WTC11 (cell line): ENCODE measurements around the gene MYMK. TPM values are rescaled to one million over a fixed set of nuclear protein-coding genes. Genes with fewer than 3 reads are reported as not detected.

Experiments
- ATAC-seq: fragments of 200-7000 bp; cut with Tn5 transposase; 2 replicates; pipeline ENCODE4 v1.10.0; 2021; ENCODE audit warnings: mild to moderate bottlenecking, moderate library complexity
- CTCF ChIA-PET: fragments of 300-600 bp; sonication (Branson Sonifier 250); formaldehyde crosslinking; loops from one replicate; lab custom pipeline; 2021; ENCODE audit warnings: antibody characterized with exemption; lab: Charles Lee
- POLR2A ChIA-PET: fragments of 350-600 bp; sonication (Branson Sonifier 250); formaldehyde crosslinking; loops from one replicate; lab custom pipeline; 2021; ENCODE audit warnings: antibody characterized with exemption; lab: Charles Lee
- DNase-seq: peaks from one replicate; pipeline ENCODE4 v3.0.0; 2021; ENCODE audit warnings: low spot score
- H3K27ac Mint-ChIP-seq: 2 replicates; pipeline ENCODE4 v1.8.0; 2021; ENCODE audit warnings: mixed read lengths
- H3K27me3 Mint-ChIP-seq: 2 replicates; pipeline ENCODE4 v1.8.0; 2021; ENCODE audit warnings: low read depth, mild to moderate bottlenecking, moderate library complexity, mixed read lengths
- H3K36me3 Mint-ChIP-seq: 2 replicates; pipeline ENCODE4 v1.8.0; 2021; ENCODE audit warnings: mixed read lengths
- H3K4me1 Mint-ChIP-seq: 2 replicates; pipeline ENCODE4 v1.8.0; 2022; ENCODE audit warnings: mixed read lengths
- H3K4me3 Mint-ChIP-seq: 2 replicates; pipeline ENCODE4 v1.8.0; 2021; ENCODE audit warnings: mild to moderate bottlenecking, moderate library complexity, mixed read lengths
- H3K9me3 Mint-ChIP-seq: 2 replicates; pipeline ENCODE4 v1.8.0; 2021; ENCODE audit warnings: mixed read lengths
- CBFB ChIP-seq: sonication (generic); formaldehyde crosslinking; IDR thresholded peaks from 2 replicates; pipeline ENCODE4 v1.8.1; 2022; ENCODE audit warnings: mild to moderate bottlenecking, low read depth, missing genetic modification reagents
- CREM ChIP-seq: sonication (generic); formaldehyde crosslinking; IDR thresholded peaks from 2 replicates; pipeline ENCODE4 v1.8.1; 2022; ENCODE audit warnings: mild to moderate bottlenecking, missing genetic modification reagents, moderate library complexity
- ETV6 ChIP-seq: sonication (generic); formaldehyde crosslinking; IDR thresholded peaks from 2 replicates; pipeline ENCODE4 v1.8.1; 2022; ENCODE audit warnings: mild to moderate bottlenecking, missing genetic modification reagents
- FOXP1 ChIP-seq: sonication (generic); formaldehyde crosslinking; IDR thresholded peaks from 2 replicates; pipeline ENCODE4 v1.8.0; 2022; ENCODE audit warnings: missing genetic modification reagents, mild to moderate bottlenecking, moderate library complexity, borderline replicate concordance
- GRHL2 ChIP-seq: fragments of 250-450 bp; sonication (Bioruptor Pico); IDR thresholded peaks from 2 replicates; pipeline ENCODE4 v1.8.0; 2022; ENCODE audit warnings: mild to moderate bottlenecking, moderate library complexity; ENCODE audit not compliant: insufficient replicate concordance, severe bottlenecking
- HMGA2 ChIP-seq: fragments of 250-450 bp; sonication (Bioruptor Pico); IDR thresholded peaks from 2 replicates; pipeline ENCODE4 v1.4.0; 2021; ENCODE audit warnings: mild to moderate bottlenecking, moderate library complexity
- SMAD3 ChIP-seq: sonication (generic); formaldehyde crosslinking; IDR thresholded peaks from 2 replicates; pipeline ENCODE4 v1.8.0; 2022; ENCODE audit warnings: missing genetic modification reagents, mild to moderate bottlenecking, borderline replicate concordance
- SMAD4 ChIP-seq: sonication (generic); formaldehyde crosslinking; IDR thresholded peaks from 2 replicates; pipeline ENCODE4 v1.8.0; 2022; ENCODE audit warnings: mild to moderate bottlenecking, missing genetic modification reagents
- SOX15 ChIP-seq: fragments of 250-450 bp; sonication (Bioruptor Pico); IDR thresholded peaks from 2 replicates; pipeline ENCODE4 v1.9.0; 2021; ENCODE audit warnings: mild to moderate bottlenecking
- SP1 ChIP-seq: sonication (generic); formaldehyde crosslinking; conservative IDR thresholded peaks from 2 replicates; pipeline ENCODE4 v1.8.1; 2022; ENCODE audit warnings: missing genetic modification reagents
- TCF7 ChIP-seq: sonication (generic); formaldehyde crosslinking; IDR thresholded peaks from 2 replicates; pipeline ENCODE4 v1.8.0; 2022; ENCODE audit warnings: mild to moderate bottlenecking, low read depth, missing genetic modification reagents, moderate library complexity
- TEAD4 ChIP-seq: sonication (generic); formaldehyde crosslinking; IDR thresholded peaks from 2 replicates; pipeline ENCODE4 v1.8.0; 2022; ENCODE audit warnings: mild to moderate bottlenecking, missing genetic modification reagents
- TP53 ChIP-seq: sonication (generic); formaldehyde crosslinking; IDR thresholded peaks from 2 replicates; pipeline ENCODE4 v1.8.1; 2023; ENCODE audit warnings: mild to moderate bottlenecking, missing genetic modification reagents
- ZNF232 ChIP-seq: sonication (generic); formaldehyde crosslinking; IDR thresholded peaks from 2 replicates; pipeline ENCODE4 v1.8.0; 2022; ENCODE audit warnings: mild to moderate bottlenecking, missing genetic modification reagents
- ZNF263 ChIP-seq: sonication (generic); formaldehyde crosslinking; IDR thresholded peaks from 2 replicates; pipeline ENCODE4 v1.8.1; 2022; ENCODE audit warnings: low read depth, mild to moderate bottlenecking, moderate library complexity, missing genetic modification reagents
- ZNF396 ChIP-seq: fragments of 250-450 bp; sonication (Bioruptor Pico); IDR thresholded peaks from 2 replicates; pipeline ENCODE4 v1.8.0; 2021; ENCODE audit warnings: mild to moderate bottlenecking, moderate library complexity, borderline replicate concordance
- ZNF423 ChIP-seq: fragments of 250-450 bp; sonication (Bioruptor Pico); IDR thresholded peaks from 2 replicates; pipeline ENCODE4 v2.1.2; 2022; ENCODE audit warnings: mild to moderate bottlenecking, moderate library complexity
- total RNA-seq: library from RNA; stranded (reverse); gene quantifications from 3 replicates; pipeline ENCODE4 v1.2.3, GENCODE V29; 2021
- TF ChIP-seq, protein P1 (sequence below): fragments of 250-450 bp; sonication (Bioruptor Pico); IDR thresholded peaks from 2 replicates; pipeline ENCODE4 v1.9.0; 2021; ENCODE audit warnings: mild to moderate bottlenecking, borderline replicate concordance
- TF ChIP-seq, protein P2 (sequence below): fragments of 200-600 bp; IDR thresholded peaks from 2 replicates; pipeline ENCODE4 v1.8.0; 2022; ENCODE audit warnings: antibody characterized with exemption
- TF ChIP-seq, protein P3 (sequence below): sonication (generic); formaldehyde crosslinking; IDR thresholded peaks from 2 replicates; pipeline ENCODE4 v1.8.0; 2023; ENCODE audit warnings: missing genetic modification reagents
- TF ChIP-seq, protein P4 (sequence below): sonication (generic); formaldehyde crosslinking; IDR thresholded peaks from 2 replicates; pipeline ENCODE4 v1.8.1; 2023; ENCODE audit warnings: mild to moderate bottlenecking, missing genetic modification reagents
- TF ChIP-seq, protein P5 (sequence below): sonication (generic); formaldehyde crosslinking; IDR thresholded peaks from 2 replicates; pipeline ENCODE4 v1.8.1; 2022; ENCODE audit warnings: low read depth, mild to moderate bottlenecking, moderate library complexity, missing genetic modification reagents, borderline replicate concordance

MYMK gene
- total RNA-seq, 1 experiment from 2014 or later, result not detected

DNA sequence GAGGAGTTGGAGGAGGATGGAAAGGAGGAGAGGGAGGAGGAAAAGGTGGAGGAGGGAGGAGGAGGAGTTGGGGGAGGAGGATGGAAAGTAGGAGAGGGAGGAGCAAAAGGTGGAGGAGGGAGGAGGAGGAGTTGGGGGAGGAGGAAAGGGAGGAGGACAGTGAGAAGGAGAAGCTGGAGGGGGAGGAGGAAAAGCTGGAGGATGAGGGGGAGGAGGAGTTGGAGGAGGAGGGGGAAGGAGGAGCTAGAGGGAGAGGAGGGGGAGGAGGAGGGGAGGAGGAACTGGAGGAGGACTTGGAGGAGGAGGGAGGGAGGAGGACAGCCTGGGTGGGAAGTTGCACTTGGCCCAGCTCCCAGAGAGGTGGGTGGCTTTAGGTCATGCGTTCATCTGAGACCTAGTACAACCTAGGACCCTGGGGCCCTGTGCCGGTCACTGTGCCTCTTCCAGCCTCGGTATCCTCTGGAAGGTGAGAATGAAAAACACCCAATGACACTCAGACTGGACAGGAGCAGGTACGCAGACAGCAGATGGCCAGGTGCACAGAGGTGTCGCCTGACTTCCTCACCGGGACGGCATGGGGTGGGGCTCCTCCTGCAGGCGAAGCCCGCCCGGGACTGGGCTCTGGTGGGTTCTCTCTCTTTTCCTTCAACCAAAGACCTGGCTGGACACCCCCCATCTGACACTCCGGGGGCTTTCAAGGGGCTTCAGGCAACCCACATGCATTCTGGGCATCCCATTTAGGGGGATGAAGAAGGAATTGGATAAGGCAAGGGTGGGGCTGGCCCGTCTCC lies 33.7 kb downstream of the MYMK start:
- Mint-ChIP-seq H3K36me3 (no peaks in the 10 kb centered on the region), H3K27ac (no peak overlapping the region), H3K27me3 (no peaks in the 10 kb centered on the region), H3K9me3 (no peaks in the 10 kb centered on the region), H3K4me3 (no peak overlapping the region), H3K4me1 (no peaks in the 10 kb centered on the region)
- CTCF ChIA-PET, result interaction anchor here (0.9 kb wide), 1 partner anchor 247 kb away, joined by 4 read pairs; the partner anchor contains the start of gene SARDH
- POLR2A ChIA-PET, result interaction anchor here (1.0 kb wide), 1 partner anchor 11 kb away, joined by 3 read pairs; no protein-coding TSS in a partner anchor
- no peak for DNase-seq
- no peak for ATAC-seq
- peak; percentile 64; the same call in 1 of the 2 replicates for TF ChIP-seq ZNF263
- TF ChIP-seq, protein P1, sequence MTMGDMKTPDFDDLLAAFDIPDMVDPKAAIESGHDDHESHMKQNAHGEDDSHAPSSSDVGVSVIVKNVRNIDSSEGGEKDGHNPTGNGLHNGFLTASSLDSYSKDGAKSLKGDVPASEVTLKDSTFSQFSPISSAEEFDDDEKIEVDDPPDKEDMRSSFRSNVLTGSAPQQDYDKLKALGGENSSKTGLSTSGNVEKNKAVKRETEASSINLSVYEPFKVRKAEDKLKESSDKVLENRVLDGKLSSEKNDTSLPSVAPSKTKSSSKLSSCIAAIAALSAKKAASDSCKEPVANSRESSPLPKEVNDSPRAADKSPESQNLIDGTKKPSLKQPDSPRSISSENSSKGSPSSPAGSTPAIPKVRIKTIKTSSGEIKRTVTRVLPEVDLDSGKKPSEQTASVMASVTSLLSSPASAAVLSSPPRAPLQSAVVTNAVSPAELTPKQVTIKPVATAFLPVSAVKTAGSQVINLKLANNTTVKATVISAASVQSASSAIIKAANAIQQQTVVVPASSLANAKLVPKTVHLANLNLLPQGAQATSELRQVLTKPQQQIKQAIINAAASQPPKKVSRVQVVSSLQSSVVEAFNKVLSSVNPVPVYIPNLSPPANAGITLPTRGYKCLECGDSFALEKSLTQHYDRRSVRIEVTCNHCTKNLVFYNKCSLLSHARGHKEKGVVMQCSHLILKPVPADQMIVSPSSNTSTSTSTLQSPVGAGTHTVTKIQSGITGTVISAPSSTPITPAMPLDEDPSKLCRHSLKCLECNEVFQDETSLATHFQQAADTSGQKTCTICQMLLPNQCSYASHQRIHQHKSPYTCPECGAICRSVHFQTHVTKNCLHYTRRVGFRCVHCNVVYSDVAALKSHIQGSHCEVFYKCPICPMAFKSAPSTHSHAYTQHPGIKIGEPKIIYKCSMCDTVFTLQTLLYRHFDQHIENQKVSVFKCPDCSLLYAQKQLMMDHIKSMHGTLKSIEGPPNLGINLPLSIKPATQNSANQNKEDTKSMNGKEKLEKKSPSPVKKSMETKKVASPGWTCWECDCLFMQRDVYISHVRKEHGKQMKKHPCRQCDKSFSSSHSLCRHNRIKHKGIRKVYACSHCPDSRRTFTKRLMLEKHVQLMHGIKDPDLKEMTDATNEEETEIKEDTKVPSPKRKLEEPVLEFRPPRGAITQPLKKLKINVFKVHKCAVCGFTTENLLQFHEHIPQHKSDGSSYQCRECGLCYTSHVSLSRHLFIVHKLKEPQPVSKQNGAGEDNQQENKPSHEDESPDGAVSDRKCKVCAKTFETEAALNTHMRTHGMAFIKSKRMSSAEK (CRISPR knock-in tag), result no peak
- no peak for TF ChIP-seq TP53 (CRISPR knock-in tag)
- TF ChIP-seq ETV6 (CRISPR knock-in tag), result no peak
- TF ChIP-seq CBFB (CRISPR knock-in tag), result no peak

DNA sequence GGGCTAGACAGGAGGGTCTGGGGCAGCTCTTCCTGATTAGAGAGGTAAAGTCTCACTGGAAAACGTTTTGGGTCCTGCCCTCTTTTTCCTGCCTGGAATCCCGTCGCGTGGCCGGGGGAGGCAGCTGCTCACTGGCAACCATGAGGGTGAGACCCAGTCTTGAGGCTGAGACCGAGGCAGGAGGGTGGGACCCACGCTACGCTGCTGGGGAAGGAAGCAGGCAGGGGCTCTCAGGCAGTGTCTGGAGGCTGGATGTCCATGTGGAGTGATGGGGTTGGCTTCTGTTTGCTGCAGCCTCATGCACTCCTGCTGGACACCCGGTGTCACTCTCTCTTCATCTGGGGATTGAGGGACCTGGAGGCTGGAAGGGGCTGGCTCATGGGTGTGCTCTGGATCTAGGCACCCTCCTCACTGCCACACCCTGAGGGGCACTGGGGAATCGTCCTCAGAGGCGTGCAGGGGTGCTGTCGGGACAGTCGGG lies 34.5 kb downstream of the MYMK start:
- CTCF ChIA-PET, result no interaction called here
- H3K4me3 Mint-ChIP-seq, result no peak overlapping the region
- H3K36me3 Mint-ChIP-seq, result no peaks in the 10 kb centered on the region
- H3K9me3 Mint-ChIP-seq, result no peaks in the 10 kb centered on the region
- TF ChIP-seq SP1 (no peak), SMAD4 (no peak), HMGA2 (CRISPR knock-in tag) (no peak), SOX15 (CRISPR knock-in tag) (no peak), FOXP1 (no peak), GRHL2 (CRISPR knock-in tag) (no peak), CREM (CRISPR knock-in tag) (no peak), ZNF423 (CRISPR knock-in tag) (no peak), ZNF396 (no peak), SMAD3 (CRISPR knock-in tag) (no peak), ZNF232 (no peak), TCF7 (CRISPR knock-in tag) (no peak), TEAD4 (CRISPR knock-in tag) (no peak)
- TF ChIP-seq, protein P2, sequence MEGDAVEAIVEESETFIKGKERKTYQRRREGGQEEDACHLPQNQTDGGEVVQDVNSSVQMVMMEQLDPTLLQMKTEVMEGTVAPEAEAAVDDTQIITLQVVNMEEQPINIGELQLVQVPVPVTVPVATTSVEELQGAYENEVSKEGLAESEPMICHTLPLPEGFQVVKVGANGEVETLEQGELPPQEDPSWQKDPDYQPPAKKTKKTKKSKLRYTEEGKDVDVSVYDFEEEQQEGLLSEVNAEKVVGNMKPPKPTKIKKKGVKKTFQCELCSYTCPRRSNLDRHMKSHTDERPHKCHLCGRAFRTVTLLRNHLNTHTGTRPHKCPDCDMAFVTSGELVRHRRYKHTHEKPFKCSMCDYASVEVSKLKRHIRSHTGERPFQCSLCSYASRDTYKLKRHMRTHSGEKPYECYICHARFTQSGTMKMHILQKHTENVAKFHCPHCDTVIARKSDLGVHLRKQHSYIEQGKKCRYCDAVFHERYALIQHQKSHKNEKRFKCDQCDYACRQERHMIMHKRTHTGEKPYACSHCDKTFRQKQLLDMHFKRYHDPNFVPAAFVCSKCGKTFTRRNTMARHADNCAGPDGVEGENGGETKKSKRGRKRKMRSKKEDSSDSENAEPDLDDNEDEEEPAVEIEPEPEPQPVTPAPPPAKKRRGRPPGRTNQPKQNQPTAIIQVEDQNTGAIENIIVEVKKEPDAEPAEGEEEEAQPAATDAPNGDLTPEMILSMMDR, result no peak
- TF ChIP-seq, protein P3, sequence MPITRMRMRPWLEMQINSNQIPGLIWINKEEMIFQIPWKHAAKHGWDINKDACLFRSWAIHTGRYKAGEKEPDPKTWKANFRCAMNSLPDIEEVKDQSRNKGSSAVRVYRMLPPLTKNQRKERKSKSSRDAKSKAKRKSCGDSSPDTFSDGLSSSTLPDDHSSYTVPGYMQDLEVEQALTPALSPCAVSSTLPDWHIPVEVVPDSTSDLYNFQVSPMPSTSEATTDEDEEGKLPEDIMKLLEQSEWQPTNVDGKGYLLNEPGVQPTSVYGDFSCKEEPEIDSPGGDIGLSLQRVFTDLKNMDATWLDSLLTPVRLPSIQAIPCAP (CRISPR knock-in tag), result no peak
- TF ChIP-seq, protein P4, sequence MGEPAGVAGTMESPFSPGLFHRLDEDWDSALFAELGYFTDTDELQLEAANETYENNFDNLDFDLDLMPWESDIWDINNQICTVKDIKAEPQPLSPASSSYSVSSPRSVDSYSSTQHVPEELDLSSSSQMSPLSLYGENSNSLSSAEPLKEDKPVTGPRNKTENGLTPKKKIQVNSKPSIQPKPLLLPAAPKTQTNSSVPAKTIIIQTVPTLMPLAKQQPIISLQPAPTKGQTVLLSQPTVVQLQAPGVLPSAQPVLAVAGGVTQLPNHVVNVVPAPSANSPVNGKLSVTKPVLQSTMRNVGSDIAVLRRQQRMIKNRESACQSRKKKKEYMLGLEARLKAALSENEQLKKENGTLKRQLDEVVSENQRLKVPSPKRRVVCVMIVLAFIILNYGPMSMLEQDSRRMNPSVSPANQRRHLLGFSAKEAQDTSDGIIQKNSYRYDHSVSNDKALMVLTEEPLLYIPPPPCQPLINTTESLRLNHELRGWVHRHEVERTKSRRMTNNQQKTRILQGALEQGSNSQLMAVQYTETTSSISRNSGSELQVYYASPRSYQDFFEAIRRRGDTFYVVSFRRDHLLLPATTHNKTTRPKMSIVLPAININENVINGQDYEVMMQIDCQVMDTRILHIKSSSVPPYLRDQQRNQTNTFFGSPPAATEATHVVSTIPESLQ (CRISPR knock-in tag), result no peak
- TF ChIP-seq, protein P5, sequence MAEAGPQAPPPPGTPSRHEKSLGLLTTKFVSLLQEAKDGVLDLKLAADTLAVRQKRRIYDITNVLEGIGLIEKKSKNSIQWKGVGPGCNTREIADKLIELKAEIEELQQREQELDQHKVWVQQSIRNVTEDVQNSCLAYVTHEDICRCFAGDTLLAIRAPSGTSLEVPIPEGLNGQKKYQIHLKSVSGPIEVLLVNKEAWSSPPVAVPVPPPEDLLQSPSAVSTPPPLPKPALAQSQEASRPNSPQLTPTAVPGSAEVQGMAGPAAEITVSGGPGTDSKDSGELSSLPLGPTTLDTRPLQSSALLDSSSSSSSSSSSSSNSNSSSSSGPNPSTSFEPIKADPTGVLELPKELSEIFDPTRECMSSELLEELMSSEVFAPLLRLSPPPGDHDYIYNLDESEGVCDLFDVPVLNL, result no peak
- DNase-seq, result no peak
- POLR2A ChIA-PET, result no interaction called here
- H3K27me3 Mint-ChIP-seq, result no peaks in the 10 kb centered on the region
- no peak overlapping the region for H3K27ac Mint-ChIP-seq
- no peaks in the 10 kb centered on the region for H3K4me1 Mint-ChIP-seq
- no peak for ATAC-seq
